HG02943 (cell line): ENCODE results near the gene FAM193B.
A peak's percentile ranks its signal among the peaks of the same experiment; 100 is the strongest.

Source experiments
- ATAC-seq: cut with Tn5 transposase; IDR thresholded peaks from one replicate; pipeline ENCODE4 v1.9.1; 2021; ENCODE audit warnings: mild to moderate bottlenecking, low read depth, moderate library complexity; ENCODE audit not compliant: unreplicated experiment

The FAM193B gene

GRCh38 chr5:177503351-177504085 is 50.8 kb downstream of the FAM193B start:
- ATAC-seq: no peak

- ATAC-seq: no peak
Measured at GRCh38 chr5:177502886-177503285, 51.5 kb downstream of the FAM193B start.

GRCh38 chr5:177501874-177502678 is 52.3 kb downstream of the FAM193B start:
- no peak for ATAC-seq

GRCh38 chr5:177500685-177501522 is 53.5 kb downstream of the FAM193B start:
- ATAC-seq: no peak

- no peak for ATAC-seq
Measured at GRCh38 chr5:177499842-177500241, 54.5 kb downstream of the FAM193B start.

GRCh38 chr5:177498013-177498787 is 56.2 kb downstream of the FAM193B start:
- peak; percentile 10 for ATAC-seq

- peak; percentile 65 for ATAC-seq
Measured at GRCh38 chr5:177497292-177498012, 56.9 kb downstream of the FAM193B start, which contains the start of gene PDLIM7. Gene PDLIM7, minus strand, starts transcription at chr5:177497604. Its CDS starts 1,092 bp downstream, at chr5:177496512.

GRCh38 chr5:177496727-177497291 is 57.6 kb downstream of the FAM193B start:
- no peak for ATAC-seq

GRCh38 chr5:177496070-177496726 is 58.2 kb downstream of the FAM193B start:
- no peak for ATAC-seq

- no peak for ATAC-seq
Measured at GRCh38 chr5:177495243-177496060, 58.9 kb downstream of the FAM193B start.

GRCh38 chr5:177494346-177495195 is 59.8 kb downstream of the FAM193B start:
- ATAC-seq: no peak

GRCh38 chr5:177493795-177494345 is 60.5 kb downstream of the FAM193B start:
- ATAC-seq: no peak

GRCh38 chr5:177492841-177493240 is 61.5 kb downstream of the FAM193B start:
- ATAC-seq: no peak

- no peak for ATAC-seq
Measured at GRCh38 chr5:177491983-177492746, 62.2 kb downstream of the FAM193B start.

GRCh38 chr5:177491429-177491945 is 62.9 kb downstream of the FAM193B start:
- no peak for ATAC-seq

GRCh38 chr5:177490992-177491391 is 63.4 kb downstream of the FAM193B start:
- no peak for ATAC-seq
